Testis (tissue), 2 donors: ENCODE data around the gene RAB3B.

Source experiments
- POLR2A ChIP-seq: fragments of 450-650 bp; IDR thresholded peaks from one replicate; pipeline ENCODE4 v1.6.1; 2017; ENCODE audit warnings: antibody characterized with exemption, mild to moderate bottlenecking, moderate library complexity
- TF ChIP-seq, protein P1 (sequence below), 3 experiments: fragments of 450-650 bp in 2 of 3; fragments of 200-600 bp in 1 of 3; sonication (generic) in 1 of 3; IDR thresholded peaks; one replicate each; pipeline ENCODE4 v1.5.1; 2016 to 2019; ENCODE audit warnings: antibody characterized with exemption in 3 of 3, mild to moderate bottlenecking in 2 of 3, moderate library complexity in 1 of 3

DNA sequence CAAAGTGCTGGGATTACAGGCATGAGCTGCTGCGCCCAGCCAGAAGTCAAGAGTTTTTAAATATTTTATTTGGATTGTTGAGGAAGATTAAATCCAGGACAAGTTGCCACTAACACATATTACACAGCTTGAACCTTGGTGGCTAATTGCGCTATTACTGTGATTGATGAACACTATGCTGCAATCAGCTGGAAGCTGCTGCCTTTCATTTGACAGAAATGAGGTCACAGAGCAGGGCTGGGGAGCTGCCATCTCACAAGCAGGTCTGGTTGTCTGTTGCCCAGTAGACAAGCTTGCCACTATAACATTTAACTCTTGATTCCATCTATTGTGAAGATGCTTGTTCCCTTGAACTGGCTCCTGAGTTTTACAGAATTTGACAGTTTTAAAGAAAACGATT is 74.5 kb downstream of the RAB3B start:
- TF ChIP-seq, protein P1, sequence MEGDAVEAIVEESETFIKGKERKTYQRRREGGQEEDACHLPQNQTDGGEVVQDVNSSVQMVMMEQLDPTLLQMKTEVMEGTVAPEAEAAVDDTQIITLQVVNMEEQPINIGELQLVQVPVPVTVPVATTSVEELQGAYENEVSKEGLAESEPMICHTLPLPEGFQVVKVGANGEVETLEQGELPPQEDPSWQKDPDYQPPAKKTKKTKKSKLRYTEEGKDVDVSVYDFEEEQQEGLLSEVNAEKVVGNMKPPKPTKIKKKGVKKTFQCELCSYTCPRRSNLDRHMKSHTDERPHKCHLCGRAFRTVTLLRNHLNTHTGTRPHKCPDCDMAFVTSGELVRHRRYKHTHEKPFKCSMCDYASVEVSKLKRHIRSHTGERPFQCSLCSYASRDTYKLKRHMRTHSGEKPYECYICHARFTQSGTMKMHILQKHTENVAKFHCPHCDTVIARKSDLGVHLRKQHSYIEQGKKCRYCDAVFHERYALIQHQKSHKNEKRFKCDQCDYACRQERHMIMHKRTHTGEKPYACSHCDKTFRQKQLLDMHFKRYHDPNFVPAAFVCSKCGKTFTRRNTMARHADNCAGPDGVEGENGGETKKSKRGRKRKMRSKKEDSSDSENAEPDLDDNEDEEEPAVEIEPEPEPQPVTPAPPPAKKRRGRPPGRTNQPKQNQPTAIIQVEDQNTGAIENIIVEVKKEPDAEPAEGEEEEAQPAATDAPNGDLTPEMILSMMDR (IDR thresholded peaks at IDR 0.05), result no peak
- TF ChIP-seq POLR2A, result no peak
